OCI-LY3 (cell line): Measurements from ENCODE around the gene STARD3NL.

ENCODE experiments used
- H2AFZ ChIP-seq: fragments of 200-600, 300-600 bp; shearing (Covaris generic); 2 replicates; pipeline ENCODE4 v1.6.0; 2014; ENCODE audit warnings: antibody characterized with exemption, low read depth, low read length
- H3K27ac ChIP-seq: fragments of 200-600, 300-600 bp; sonication (generic); 2 replicates; pipeline ENCODE4 v1.5.1; 2014; ENCODE audit warnings: mild to moderate bottlenecking, low read length, moderate library complexity, mixed read lengths
- H3K27me3 ChIP-seq: fragments of 200-600, 300-600 bp; sonication (generic); 2 replicates; pipeline ENCODE4 v1.6.1; 2014; ENCODE audit warnings: low read depth, low read length, mixed read lengths
- H3K36me3 ChIP-seq: fragments of 200-600, 300-600 bp; sonication (generic); replicated peaks from 2 replicates; pipeline ENCODE3; 2014; ENCODE audit warnings: low read depth, low read length, mixed read lengths
- H3K4me1 ChIP-seq: fragments of 300-600, 200-600 bp; sonication (generic); 2 replicates; pipeline ENCODE4 v1.6.1; 2014; ENCODE audit warnings: low read length, mixed read lengths
- H3K4me2 ChIP-seq: fragments of 200-600, 300-600 bp; sonication (generic); 2 replicates; pipeline ENCODE4 v1.6.1; 2014; ENCODE audit warnings: low read length, mixed read lengths
- H3K4me3 ChIP-seq: fragments of 300-600, 200-600 bp; sonication (generic); 2 replicates; pipeline ENCODE4 v1.5.1; 2014; ENCODE audit warnings: antibody characterized with exemption, mild to moderate bottlenecking, low read length, moderate library complexity
- H3K79me2 ChIP-seq: fragments of 300-600, 200-600 bp; shearing (Covaris generic); 2 replicates; pipeline ENCODE4 v1.6.1; 2014; ENCODE audit warnings: mild to moderate bottlenecking, low read length, mixed read lengths
- H3K9ac ChIP-seq: fragments of 300-600, 200-600 bp; shearing (Covaris generic); 2 replicates; pipeline ENCODE4 v1.6.0; 2014; ENCODE audit warnings: mild to moderate bottlenecking, low read length, moderate library complexity
- H3K9me3 ChIP-seq: fragments of 200-600, 300-600 bp; shearing (Covaris generic); 2 replicates; pipeline ENCODE4 v1.6.1; 2014; ENCODE audit warnings: low read length, mixed read lengths; ENCODE audit not compliant: insufficient read depth
- H4K20me1 ChIP-seq: fragments of 200-600, 300-600 bp; sonication (generic); 2 replicates; pipeline ENCODE4 v1.6.1; 2016; ENCODE audit warnings: low read length, mixed read lengths; ENCODE audit not compliant: insufficient read depth
- EZH2phosphoT487 ChIP-seq: fragments of 200-600 bp; shearing (Covaris generic); IDR thresholded peaks from 2 replicates; pipeline ENCODE4 v1.6.1; 2018; ENCODE audit warnings: antibody characterized with exemption, mixed run types, low read depth
- TF ChIP-seq, protein P1 (sequence below): fragments of 200-600, 300-600 bp; sonication (generic); IDR thresholded peaks from 2 replicates; pipeline ENCODE4 v1.5.1; 2014; ENCODE audit warnings: antibody characterized with exemption, low read length, low read depth

The STARD3NL gene

DNA sequence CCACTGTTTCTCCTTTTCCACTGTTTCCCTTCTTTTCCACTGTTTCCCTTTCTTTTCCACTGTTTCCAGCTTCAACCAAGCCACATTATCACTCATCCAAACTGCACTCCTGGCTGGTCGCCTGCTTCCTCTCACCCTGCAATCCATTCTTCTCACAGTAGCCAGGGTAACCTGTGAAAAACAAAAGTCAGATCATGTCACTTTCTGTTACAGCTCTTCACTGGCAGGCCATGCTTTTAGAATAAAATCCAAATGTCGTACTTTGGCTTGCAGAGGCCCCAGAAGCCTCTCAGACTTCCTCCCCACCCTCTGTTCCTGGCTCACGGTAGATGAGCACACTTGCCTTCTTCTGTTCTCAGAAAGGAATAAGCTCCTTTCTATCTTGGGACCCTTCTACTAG, 33.9 kb downstream of the STARD3NL start:
- Histone ChIP-seq H3K4me3 (no peak overlapping the region), H3K27me3 (no peaks in the 10 kb centered on the region), H3K9ac (no peak overlapping the region)

DNA sequence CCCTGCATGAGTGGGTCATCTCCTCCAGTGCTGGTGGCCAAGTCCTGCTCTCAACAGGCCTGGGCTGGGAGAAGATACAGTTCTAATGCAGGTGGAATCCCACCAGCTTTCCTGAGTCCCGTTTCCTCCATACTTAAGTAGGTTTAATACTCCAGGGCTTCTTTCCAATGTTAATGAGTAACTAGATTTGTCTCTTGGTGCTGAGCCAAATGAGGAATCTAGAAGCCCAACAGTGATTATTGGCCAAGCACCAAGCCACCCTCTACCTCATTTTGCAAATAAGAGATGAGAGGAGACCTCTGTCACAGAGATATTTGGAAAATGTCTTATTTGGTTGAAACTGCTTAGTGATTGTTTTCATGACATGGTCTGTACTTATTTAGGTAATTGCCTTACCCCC, 37.1 kb downstream of the STARD3NL start:
- Histone ChIP-seq H3K79me2 (no peaks in the 10 kb centered on the region), H4K20me1 (no peaks in the 10 kb centered on the region), H3K4me1 (peaks cover 7% of the 10 kb centered on the region), H3K9ac (no peak overlapping the region), H3K27ac (no peak overlapping the region), H3K27me3 (no peaks in the 10 kb centered on the region), H3K4me3 (no peak overlapping the region), H2AFZ (no peak overlapping the region), H3K9me3 (no peaks in the 10 kb centered on the region), H3K4me2 (no peak overlapping the region), H3K36me3 (peaks cover 11% of the 10 kb centered on the region)
- TF ChIP-seq EZH2phosphoT487: no peak

More for the DNA sequence above, 33.9 kb downstream of the STARD3NL start:
- Histone ChIP-seq H4K20me1 (no peaks in the 10 kb centered on the region), H3K27ac (no peak overlapping the region), H2AFZ (no peak overlapping the region), H3K9me3 (no peaks in the 10 kb centered on the region), H3K4me2 (no peak overlapping the region), H3K4me1 (peaks cover 4% of the 10 kb centered on the region; the same call in 1 of the 2 replicates), H3K36me3 (peaks cover under 1% of the 10 kb centered on the region), H3K79me2 (no peaks in the 10 kb centered on the region)
- no peak for TF ChIP-seq EZH2phosphoT487
- TF ChIP-seq, protein P1, sequence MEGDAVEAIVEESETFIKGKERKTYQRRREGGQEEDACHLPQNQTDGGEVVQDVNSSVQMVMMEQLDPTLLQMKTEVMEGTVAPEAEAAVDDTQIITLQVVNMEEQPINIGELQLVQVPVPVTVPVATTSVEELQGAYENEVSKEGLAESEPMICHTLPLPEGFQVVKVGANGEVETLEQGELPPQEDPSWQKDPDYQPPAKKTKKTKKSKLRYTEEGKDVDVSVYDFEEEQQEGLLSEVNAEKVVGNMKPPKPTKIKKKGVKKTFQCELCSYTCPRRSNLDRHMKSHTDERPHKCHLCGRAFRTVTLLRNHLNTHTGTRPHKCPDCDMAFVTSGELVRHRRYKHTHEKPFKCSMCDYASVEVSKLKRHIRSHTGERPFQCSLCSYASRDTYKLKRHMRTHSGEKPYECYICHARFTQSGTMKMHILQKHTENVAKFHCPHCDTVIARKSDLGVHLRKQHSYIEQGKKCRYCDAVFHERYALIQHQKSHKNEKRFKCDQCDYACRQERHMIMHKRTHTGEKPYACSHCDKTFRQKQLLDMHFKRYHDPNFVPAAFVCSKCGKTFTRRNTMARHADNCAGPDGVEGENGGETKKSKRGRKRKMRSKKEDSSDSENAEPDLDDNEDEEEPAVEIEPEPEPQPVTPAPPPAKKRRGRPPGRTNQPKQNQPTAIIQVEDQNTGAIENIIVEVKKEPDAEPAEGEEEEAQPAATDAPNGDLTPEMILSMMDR: no peak

DNA sequence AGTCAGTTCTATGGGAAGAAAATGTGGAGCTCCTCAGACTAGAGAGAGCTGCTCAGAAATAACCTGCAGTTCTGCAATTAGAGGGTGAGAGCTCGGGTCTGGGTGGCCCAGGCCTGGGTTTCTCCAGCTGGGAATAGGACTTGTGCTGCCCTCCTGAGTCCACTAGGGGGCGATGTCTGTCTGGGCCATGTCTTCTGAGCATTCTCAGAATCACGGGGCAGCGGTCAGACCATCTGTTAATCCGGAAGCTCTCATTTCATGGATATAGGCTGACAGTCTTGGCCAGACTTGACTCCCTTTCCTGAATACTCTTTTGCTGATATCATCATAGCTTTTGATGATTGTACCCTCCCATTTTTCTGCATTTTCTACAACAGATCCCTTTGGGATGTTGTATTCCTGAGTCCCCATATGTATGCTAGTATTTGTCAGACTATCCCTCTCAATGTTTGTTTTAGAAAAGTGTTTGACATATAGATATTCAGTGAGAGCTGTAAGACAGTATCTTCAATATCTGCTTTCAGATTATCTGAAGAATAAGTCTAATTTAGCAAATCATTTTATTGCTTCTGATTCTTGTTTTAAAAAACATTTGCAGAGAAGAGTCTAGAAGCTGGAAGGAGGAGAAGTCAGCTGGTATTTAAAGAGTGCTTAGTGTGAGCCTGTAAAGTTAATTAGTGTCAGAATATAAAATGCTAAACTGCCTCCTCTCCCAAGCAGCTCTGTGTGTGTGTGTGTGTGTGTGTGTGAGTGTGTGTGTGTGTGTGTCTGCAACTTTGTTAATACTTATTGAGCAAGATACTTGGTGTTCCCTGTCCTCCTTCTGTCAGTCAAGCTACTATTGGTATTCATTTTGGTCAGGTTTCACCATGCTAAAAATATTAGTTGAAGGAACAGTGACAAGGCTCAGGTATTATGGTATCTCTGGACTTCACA, 38.0 kb downstream of the STARD3NL start:
- Histone ChIP-seq H3K27me3 (no peaks in the 10 kb centered on the region), H3K4me1 (peaks cover 13% of the 10 kb centered on the region), H3K4me2 (peak overlapping the region; percentile 36), H3K9ac (no peak overlapping the region), H3K4me3 (no peak overlapping the region), H3K36me3 (peaks cover 11% of the 10 kb centered on the region), H3K27ac (no peak overlapping the region), H3K9me3 (no peaks in the 10 kb centered on the region), H2AFZ (peak overlapping the region; percentile 37; the same call in 1 of the 2 replicates), H3K79me2 (no peaks in the 10 kb centered on the region), H4K20me1 (no peaks in the 10 kb centered on the region)
- TF ChIP-seq EZH2phosphoT487: no peak
- TF ChIP-seq, protein P1: peak; percentile 93

DNA sequence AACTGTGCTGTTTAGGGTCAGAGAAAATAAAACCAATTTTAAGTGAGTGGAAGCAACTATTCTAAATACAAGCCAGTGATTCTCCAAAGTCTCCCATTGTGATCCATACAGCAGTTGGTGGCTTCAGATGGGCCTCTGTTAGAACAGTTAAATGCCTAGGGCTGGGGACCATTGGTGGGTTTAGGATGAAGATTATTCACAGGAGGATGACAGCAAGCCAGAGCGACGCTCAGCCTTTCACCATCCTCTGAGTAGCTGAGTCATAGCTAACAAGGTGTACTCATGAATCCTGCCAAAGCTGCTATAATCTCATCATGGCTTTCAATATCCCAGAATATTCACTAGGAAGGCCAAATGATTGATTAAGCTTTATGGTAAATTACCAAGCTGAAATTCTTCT, 39.6 kb downstream of the STARD3NL start:
- H3K27me3 ChIP-seq: no peaks in the 10 kb centered on the region
- peaks cover 11% of the 10 kb centered on the region for H3K36me3 ChIP-seq
- no peaks in the 10 kb centered on the region for H3K79me2 ChIP-seq
- no peak overlapping the region for H3K4me2 ChIP-seq
- no peak overlapping the region for H3K4me3 ChIP-seq
- no peak overlapping the region for H3K9ac ChIP-seq
- H3K4me1 ChIP-seq: peaks cover 13% of the 10 kb centered on the region
- H2AFZ ChIP-seq: no peak overlapping the region
- TF ChIP-seq, protein P1: no peak
- no peak overlapping the region for H3K27ac ChIP-seq
- H3K9me3 ChIP-seq: no peaks in the 10 kb centered on the region
- H4K20me1 ChIP-seq: no peaks in the 10 kb centered on the region
